H1 (cell line): ENCODE results near the gene OSBPL9. TPM values are rescaled to one million over a fixed set of nuclear protein-coding genes. Genes with fewer than 3 reads are reported as not detected.

Experiments
- microRNA counts: library from miRNA; unstranded; fragments of <30 nt; microRNA quantifications from one replicate; lab custom pipeline; 2015
- microRNA-seq, 2 experiments: library from miRNA; unstranded; fragments of <30 nt; microRNA quantifications; one replicate each; pipeline versions ENCODE4 to v1.2.0, GENCODE V29; 2016 to 2020; ENCODE audit warnings: borderline microRNAs expressed in 2 of 2, borderline number of aligned reads in 2 of 2, borderline replicate concordance in 1 of 2
- polyA plus RNA-seq, 7 experiments: library from polyadenylated mRNA; depleted of rRNA in 3 of 7; stranded (reverse) in 5 of 7; unstranded in 2 of 7; fragments of >200 nt in 5 of 7; fragments of 200-250 nt in 2 of 7; gene quantifications; 1 replicate in 5 of 7; 2 replicates in 1 of 7; 4 replicates in 1 of 7; pipeline versions ENCODE4 v1.2.1 to v1.2.3, GENCODE V29; 2011 to 2013; ENCODE audit warnings: missing spikeins in 2 of 7, mixed read lengths in 2 of 7
- small RNA-seq: library from polyadenylated mRNA; stranded (forward); fragments of <200 nt; extraction: miRNeasy Mini kit (QIAGEN cat#:217004); gene quantifications from one replicate; pipeline ENCODE3, GENCODE V24; 2013; ENCODE audit not compliant: insufficient read depth
- total RNA-seq: library from RNA; stranded (reverse); fragmentation: NEBNext Ultra II Directional; extraction: Animal tissue kit (Norgen Biotek cat#: 25700); gene quantifications from 2 replicates; pipeline ENCODE4 v1.2.1, GENCODE V29; 2021

The OSBPL9 gene
- total and polyA plus RNA-seq, 2 of the 8 experiments (the other 6 are each of a cell fraction or from before 2014, with no cell fraction given), result 58.2 to 71.6 TPM

MicroRNAs encoded within 50 kb of the gene (microRNA counts, 767-probe panel; counts per million panel counts)
- 879 counts per million, percentile 95 among the panel's probes with 10 or more counts for microRNA hsa-miR-761 (lab: Ali Mortazavi, UCI)

Small RNAs within 50 kb of the gene (microRNA-seq; reads per million reads assigned to microRNA genes)
- 0 reads per million in 2 experiments for gene MIR761

Small RNAs within 50 kb of the gene (small RNA-seq; reads per million reads assigned to genes)
- gene AL050343.2 (not detected), gene RF00568 (not detected)

Other genes with a start within 250 kb of the OSBPL9 start
- 51.2 and 57.2 TPM in 2 replicates for gene EPS15, start 97.8 kb upstream of the OSBPL9 start, total RNA-seq
- gene EPS15, start 97.8 kb upstream of the OSBPL9 start, polyA plus RNA-seq (2011; rRNA removed), result 11.5 and 15.9 TPM in 2 replicates